Measurements from ENCODE around the gene COL11A1.

DNA sequence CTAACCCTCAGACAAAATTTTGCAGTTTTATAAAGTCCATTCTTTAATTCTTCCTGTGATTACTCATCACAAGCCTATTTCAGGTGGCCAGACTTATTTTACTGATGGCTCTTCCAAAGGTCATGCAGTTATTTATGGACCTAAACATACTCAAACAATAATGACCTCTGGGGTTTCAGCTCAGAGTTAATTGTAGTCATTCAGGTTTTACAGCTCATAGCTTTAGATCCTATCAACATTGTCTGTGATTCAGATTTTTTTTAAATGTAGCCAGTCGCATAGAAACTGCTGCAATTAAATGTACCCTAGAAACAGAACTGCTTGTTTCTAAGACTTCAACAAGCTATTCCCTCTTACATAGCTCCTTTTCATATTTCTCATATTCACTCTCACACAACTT lies 270.8 kb downstream of the COL11A1 start:
- TF ChIP-seq, protein P1, sequence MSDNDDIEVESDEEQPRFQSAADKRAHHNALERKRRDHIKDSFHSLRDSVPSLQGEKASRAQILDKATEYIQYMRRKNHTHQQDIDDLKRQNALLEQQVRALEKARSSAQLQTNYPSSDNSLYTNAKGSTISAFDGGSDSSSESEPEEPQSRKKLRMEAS (IDR thresholded peaks at IDR 0.05; ENCODE audit: low read depth): no peak
- TF ChIP-seq GATA2 (CRISPR knock-in tag; IDR thresholded peaks at IDR 0.05) (no peak), CTCF (IDR thresholded peaks at IDR 0.05) (no peak), TEAD4 (IDR thresholded peaks at IDR 0.05; ENCODE audit: borderline replicate concordance, insufficient read depth) (no peak), JUND (IDR thresholded peaks at IDR 0.05) (no peak), RXRA (IDR thresholded peaks at IDR 0.05; ENCODE audit: borderline replicate concordance, low read depth) (no peak), YY1 (IDR thresholded peaks at IDR 0.05; ENCODE audit: low read depth) (no peak), POLR2AphosphoS5 (IDR thresholded peaks at IDR 0.05; ENCODE audit: low read depth, low read length) (no peak), SMC3 (IDR thresholded peaks at IDR 0.05; ENCODE audit: low read depth, low read length) (no peak), SIN3A (IDR thresholded peaks at IDR 0.05; ENCODE audit: borderline replicate concordance, low read depth, low read length) (no peak), EP300 (IDR thresholded peaks at IDR 0.05; ENCODE audit: borderline replicate concordance in 1 of 2, low read depth in 1 of 2, low read length in 1 of 2) (no peak), TAF1 (IDR thresholded peaks at IDR 0.05; ENCODE audit: borderline replicate concordance, low read depth, low read length) (no peak)
- TF ChIP-seq, protein P2, sequence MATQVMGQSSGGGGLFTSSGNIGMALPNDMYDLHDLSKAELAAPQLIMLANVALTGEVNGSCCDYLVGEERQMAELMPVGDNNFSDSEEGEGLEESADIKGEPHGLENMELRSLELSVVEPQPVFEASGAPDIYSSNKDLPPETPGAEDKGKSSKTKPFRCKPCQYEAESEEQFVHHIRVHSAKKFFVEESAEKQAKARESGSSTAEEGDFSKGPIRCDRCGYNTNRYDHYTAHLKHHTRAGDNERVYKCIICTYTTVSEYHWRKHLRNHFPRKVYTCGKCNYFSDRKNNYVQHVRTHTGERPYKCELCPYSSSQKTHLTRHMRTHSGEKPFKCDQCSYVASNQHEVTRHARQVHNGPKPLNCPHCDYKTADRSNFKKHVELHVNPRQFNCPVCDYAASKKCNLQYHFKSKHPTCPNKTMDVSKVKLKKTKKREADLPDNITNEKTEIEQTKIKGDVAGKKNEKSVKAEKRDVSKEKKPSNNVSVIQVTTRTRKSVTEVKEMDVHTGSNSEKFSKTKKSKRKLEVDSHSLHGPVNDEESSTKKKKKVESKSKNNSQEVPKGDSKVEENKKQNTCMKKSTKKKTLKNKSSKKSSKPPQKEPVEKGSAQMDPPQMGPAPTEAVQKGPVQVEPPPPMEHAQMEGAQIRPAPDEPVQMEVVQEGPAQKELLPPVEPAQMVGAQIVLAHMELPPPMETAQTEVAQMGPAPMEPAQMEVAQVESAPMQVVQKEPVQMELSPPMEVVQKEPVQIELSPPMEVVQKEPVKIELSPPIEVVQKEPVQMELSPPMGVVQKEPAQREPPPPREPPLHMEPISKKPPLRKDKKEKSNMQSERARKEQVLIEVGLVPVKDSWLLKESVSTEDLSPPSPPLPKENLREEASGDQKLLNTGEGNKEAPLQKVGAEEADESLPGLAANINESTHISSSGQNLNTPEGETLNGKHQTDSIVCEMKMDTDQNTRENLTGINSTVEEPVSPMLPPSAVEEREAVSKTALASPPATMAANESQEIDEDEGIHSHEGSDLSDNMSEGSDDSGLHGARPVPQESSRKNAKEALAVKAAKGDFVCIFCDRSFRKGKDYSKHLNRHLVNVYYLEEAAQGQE (IDR thresholded peaks at IDR 0.05; ENCODE audit: low read depth, low read length): no peak
